GM18868 (cell line): ENCODE measurements around the gene SPART.

ENCODE experiments used
- ATAC-seq: cut with Tn5 transposase; IDR thresholded peaks from one replicate; pipeline ENCODE4 v1.9.1; 2021; ENCODE audit warnings: mild to moderate bottlenecking, moderate library complexity; ENCODE audit not compliant: unreplicated experiment

Gene SPART, protein sequence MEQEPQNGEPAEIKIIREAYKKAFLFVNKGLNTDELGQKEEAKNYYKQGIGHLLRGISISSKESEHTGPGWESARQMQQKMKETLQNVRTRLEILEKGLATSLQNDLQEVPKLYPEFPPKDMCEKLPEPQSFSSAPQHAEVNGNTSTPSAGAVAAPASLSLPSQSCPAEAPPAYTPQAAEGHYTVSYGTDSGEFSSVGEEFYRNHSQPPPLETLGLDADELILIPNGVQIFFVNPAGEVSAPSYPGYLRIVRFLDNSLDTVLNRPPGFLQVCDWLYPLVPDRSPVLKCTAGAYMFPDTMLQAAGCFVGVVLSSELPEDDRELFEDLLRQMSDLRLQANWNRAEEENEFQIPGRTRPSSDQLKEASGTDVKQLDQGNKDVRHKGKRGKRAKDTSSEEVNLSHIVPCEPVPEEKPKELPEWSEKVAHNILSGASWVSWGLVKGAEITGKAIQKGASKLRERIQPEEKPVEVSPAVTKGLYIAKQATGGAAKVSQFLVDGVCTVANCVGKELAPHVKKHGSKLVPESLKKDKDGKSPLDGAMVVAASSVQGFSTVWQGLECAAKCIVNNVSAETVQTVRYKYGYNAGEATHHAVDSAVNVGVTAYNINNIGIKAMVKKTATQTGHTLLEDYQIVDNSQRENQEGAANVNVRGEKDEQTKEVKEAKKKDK

DNA sequence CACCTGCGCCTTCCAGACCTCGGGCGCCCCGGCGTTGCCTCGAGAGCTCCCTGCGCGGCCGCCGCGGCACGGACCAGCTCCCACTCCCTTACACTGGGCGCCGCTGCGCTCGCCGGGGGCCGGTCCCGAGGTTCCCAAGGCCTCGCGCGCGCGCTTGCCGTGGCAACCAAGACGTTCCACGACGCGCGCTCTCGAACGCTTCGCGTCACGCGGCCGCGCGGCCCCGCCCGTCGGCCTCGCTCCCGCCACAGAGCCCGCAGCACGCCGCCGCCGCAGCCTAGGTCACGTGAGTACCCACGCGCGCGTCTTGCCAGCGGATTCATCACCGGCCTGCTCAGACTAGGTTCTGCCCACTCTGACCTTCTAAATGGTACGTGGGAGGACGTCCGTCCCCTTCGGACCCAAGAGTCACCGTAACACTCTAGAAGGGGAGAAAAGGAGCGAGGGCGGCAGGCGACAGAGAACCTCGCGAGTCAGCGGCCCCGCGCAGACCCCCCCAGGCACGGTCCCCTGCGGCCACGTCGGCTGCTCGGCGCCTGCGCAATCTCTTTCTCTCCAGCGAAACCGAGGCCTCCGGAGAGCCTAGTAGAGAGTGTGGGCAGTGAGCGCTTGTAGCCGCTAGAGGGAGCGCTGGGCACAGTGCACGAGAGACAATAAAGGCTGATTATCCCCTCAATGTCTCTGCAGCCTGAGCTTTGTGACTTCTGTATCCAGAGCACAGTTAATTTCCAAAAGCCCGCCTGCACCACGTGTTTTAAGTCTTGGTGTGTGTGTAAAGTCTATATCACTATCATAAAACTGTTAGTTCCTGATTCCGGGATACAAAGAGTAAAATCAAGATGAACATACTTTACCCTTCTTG lies at the start of gene SPART:
SPART (minus strand) TSS at position 173 of the 862 bp plus-strand sequence. CDS start 10,564 bp downstream, outside the sequence.
- peak; percentile 88 for ATAC-seq

DNA sequence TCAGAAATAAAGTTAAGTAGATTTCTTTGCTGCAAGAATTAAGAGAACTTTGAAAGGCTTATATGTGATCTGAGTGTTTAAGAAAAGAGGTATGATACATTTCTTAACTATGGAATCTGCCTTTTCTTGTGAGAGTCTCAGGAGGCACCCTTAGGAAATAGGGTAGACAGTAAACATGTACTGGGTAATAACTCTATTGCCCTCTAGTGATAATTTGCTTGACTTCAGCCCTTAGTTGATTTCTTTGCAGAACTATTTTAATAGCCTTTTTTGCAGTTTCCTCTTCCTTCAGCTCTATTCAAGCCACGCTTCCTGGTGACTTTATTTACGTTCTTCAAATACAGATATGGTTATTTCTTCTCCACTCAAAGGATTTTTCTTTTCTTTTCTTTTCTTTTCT lies 49.1 kb upstream of the SPART start:
- ATAC-seq: peak; percentile 67

DNA sequence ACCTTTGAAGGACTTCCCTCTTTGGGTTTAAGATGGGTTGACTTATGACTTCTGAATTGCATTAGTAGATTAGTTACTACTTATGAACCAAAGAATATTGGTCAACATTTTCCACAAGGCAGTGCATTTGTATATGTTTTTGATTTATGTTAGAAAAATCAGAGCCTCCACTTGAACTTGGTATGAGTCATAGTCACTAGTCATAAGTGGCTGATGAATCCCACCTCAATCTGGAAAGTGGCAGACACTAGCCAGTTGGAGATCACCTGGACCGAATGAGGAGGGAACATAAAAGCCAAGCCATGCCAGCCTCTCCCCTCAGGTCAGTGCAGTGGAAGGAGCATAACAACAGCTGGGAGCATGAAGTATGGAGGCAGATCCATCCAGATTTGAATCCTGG lies 39.3 kb upstream of the SPART start:
- ATAC-seq: no peak

DNA sequence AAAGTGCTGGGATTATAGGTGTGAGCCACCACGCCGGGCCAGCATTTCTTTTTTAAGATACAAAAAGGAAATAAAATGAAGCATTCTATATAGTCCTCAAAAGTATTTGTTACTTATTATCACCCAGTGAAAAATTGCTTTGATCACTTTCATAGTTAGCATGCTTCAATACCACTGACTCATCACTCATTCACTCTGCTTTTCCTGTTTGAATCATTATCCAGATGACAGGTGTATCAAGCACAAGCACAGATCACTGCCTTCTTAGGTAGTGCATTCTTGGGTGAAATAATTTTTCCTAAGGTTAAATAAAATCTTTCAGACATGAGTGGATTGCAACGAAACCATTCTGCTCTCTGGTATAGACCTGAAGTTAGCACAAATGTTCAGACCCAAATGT lies 35.8 kb upstream of the SPART start:
- no peak for ATAC-seq

DNA sequence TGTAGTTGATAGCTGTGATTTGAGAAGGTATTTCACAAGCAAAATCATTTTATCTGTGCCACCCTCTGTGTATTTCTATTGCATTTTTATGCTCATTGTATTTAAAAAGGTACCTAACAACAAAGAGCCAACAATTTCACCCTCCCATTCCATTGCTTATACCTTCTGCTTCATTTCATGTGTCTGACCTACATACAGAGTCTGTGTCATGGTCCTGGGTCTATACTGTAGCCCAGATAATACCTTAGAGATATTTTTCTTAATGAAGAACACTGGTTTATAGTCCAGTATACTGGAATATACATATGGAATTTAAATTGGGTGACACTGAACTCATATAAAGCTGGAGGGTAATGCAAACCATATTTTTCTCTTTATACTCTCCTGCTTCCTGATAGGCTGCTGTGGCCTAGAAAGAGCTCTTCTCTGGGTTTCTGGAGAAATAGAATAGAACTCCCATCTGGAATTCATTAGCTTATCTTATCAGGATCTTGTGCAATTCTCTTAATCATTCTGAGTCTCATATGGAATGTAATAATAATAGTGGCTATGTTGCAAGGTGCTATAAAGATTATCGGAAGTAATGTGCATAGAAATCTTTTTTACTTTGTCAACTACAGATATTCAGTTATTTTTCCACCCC lies 31.8 kb upstream of the SPART start:
- no peak for ATAC-seq

DNA sequence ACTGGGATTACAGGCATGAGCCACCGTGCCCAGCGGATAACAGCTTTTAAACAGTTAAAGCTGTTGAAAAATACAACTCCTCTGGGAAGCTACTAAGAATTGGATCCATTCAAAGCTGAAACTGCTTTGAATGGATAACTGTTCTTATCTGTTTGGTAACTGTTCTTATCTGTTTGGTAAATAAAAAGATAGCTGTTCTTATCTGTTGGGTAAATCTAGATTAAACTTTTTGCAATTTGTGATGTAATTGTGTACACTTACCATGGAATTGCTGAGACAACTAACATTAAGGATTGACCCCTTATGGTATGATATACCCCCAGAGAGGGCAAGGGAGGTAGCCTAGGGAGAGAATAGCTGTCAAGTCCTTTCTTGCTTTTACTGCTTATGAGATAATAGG lies 27.9 kb upstream of the SPART start:
- no peak for ATAC-seq

DNA sequence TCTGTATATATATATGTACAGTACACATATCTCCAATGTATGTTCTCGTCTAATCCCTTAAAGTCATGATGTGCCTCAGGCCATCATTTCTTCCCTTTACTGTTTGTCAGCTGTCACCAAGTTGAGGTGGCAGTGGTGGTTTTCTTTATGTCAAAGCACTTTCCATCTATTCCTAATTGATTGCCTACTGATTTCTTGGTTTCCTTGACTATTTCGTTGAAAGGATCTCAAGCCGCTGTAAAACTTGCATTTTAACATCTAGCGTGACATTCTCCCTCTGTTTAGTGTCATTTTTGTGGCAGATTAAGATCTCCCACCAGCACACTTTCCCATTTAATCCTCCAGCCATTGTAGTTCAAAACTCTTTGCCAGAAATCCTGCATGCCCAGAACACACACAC lies 25.0 kb upstream of the SPART start:
- ATAC-seq: no peak

DNA sequence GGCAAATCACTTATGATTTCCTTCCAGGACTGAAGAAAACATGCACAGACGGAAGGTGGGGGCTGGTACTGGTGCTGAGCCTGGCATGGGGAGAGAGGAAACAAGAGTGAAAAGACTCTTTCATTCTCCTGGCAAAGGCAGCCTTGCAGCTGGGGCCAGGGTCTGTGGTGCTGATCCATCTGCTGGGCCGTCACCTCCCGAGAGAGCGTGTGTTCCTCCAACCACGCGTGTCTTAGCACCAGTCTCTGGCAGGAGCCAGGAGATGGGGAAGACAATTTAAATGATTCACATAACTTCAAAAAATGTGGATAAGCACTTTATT lies 23.9 kb upstream of the SPART start:
- no peak for ATAC-seq

DNA sequence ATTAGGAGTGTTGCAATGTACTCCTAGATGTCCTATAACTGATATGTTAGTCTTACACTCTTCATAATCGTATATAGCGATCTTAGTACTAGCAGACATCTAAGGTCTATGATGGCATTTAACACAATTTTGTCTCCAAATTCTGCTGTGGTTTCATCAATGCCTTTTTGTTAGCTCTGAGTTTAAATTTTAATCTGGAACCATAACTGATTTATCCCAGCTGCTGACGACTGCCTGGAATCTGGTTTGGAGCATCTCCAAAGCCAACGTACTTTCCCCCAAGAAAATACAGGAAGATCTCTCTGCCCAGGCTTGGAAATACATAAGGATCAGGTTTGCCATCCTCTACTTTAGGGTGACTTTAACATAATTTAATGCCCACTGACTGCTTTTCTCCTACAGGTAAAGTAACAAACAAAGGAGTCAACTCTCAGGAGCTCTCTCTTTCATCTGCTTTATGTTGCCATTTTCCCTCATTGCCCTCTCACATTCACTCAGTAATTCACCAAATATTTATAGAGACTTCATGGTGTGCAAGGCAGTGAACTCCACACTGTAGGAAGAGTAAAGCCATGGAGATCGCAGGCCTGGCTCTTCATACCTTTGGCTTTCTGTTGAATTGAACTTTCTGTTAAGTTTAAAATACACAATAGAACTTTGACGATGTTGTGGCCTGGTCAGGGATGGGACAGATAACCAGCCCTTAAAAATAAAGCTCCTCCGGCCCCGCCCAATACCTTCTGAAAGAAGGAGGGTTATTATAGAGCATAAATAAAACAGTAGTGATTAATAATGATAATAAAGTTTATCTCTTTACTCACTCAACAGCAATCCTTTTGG lies 23.3 kb upstream of the SPART start:
- ATAC-seq: no peak

DNA sequence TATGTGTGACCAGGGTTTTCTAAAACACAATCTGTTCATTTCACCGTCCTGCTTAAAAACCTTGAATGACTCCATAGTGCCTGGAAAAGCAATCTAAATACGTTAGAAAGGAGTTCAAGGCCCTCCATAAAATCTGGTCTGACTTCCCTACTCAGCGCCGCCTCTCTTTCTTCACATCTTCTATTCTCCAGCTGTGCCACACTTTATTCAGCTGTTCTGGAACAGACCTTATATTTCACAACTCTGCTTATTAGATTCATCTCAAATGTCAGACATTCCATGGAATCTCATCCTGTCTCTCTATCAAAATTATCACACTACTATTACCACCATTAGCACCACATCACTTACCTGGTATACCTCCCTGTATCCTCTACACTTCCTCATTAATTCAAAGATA lies 19.8 kb upstream of the SPART start:
- no peak for ATAC-seq

DNA sequence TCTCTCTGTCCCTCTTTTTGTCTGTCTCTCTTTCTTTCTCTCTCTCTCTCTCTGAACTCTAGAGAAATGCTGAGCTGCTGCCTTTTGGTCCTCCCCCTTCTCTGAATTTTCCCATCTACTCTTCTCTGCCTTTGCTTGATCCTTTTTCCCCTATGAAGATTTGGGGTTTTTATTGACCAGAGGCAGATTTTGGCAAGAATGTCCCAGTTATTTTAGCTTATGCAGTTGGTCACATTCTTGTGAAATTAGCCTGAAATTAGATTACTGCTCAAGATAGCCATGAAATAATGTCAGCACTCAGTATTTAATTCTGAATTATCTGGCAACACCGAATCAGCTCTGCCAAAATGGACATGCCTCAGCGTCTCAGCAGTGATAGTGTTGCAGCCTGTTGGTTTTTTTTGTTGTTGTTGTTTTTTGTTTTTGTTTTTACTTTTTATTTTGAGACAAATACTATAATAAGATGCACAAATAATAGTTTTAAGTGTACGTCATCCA lies 17.2 kb upstream of the SPART start:
- ATAC-seq: no peak

DNA sequence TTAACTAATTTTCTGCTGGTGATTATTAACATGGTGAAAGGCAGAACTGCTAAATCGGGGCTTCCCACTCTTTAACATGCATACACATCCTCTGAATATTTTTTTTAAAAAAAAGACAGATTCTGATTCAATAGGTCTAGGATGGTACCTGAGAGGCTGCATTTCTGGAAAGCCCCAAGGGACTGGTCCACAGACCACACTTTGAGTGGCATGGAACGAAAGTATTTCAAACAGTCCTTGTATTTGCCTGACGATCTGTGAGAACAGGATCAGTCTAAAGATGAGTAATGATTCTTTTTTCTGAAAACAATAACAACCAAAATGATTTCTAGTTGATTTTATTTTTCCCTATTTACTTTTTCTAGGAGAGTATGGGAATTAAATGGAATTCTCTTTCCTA lies 16.7 kb upstream of the SPART start:
- peak; percentile 78 for ATAC-seq

DNA sequence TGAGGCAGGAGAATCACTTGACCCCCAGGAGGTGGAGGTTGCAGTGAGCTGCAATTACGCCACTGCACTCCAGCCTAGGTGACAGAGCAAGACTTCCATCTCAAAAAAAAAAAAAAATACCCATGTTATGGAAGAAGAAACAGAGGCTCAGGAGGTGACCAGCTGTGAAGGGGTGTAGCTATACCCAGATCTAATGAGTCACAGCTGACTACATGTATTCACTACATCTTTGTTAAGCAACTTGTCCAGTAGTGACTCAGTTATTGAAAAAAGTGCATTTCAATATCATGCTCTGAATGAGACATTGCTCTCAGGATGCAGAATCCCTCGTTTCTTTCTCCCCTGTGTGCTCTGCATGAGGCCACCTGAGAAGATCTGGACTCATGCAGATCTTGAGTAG lies 16.1 kb upstream of the SPART start:
- peak; percentile 49 for ATAC-seq

DNA sequence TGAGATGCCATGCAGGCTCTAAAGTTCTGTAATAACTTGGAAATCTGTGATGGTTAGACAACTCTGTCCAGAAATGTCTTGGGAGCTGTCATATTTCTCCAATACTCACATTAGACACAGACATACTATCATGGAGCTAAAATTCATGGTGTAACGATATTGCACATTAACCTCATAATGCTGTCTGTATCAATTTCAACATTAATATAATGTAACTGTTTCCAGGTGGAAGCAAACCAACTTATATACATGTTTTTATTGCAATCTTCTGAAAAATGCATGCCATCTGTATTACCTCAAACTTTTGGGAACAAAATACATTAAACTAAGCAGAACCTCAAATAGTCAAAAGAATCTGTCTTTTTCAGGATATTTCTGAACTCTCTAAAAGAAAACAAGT lies 14.7 kb upstream of the SPART start:
- ATAC-seq: no peak

DNA sequence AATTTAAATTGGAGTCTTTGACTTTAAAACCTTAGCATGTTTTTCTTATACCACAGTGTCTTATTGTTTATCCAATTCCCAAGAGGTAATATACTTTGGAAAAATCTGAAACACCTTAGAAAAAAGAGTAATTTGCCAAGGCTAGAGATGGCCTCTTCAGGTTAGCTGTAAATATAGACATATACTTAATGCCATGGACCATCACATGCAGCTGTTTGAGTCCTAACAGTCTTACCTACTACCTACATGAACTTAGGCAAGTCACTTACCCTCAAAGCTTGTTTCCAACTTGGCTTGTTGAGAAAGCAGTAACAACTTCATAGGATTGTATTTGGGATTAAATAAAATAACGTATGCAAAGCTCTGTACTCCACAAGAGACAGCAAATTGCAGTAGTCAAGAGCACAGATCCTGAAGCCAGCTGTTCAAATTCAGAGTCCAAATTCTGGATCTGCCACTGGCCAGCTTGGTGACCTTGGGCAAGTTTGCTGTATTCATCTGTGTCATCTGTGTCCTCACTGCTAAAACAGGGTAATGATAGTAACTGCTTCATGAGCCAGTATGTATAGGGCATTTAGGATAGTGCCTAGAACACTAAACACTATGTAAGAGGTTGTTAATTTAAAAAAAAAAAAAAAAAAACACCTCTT lies 13.2 kb upstream of the SPART start:
- no peak for ATAC-seq

DNA sequence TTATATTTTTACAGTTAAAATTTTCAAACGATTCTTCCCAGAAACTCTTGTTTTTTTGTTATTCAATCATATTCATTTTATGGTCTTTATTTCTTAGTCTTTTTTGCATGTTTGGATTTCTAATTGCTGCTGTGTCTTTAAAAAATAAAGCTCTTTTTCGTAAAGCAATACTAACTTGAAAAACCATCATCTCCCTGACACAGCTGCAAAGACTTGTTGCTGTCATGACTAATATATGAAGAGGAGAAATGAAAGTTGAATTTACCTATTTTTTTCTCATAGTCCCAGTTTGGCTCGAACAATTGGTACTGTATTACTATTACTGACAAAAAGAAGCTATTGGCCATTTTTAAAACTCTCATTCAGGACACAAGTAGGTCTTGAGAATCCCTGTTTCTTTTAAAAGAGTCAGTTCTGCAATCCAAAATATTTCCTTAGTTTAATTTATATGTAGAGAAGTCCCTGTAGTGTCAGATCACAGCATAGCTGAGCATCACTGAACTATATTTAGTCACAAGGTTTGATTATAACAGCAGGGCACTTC lies 12.1 kb upstream of the SPART start:
- no peak for ATAC-seq

DNA sequence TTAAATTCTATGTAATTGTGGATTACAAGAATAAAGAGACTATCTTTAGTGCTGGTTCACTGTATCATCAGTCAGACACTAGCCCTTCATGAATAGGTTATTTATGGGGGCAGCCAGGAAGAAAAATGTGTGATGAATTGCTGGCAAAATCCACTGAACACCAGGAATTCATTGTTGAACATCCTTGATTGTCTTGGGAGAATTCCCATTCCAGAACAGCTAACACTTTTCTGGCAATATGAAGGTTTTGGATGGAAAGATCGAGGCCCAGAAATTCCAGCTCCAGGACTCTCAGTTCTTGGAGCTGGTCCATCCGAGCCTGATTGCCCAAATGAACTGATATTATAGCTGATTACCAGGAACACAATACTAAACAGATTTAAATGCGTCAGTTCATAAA lies 11.5 kb upstream of the SPART start:
- no peak for ATAC-seq

DNA sequence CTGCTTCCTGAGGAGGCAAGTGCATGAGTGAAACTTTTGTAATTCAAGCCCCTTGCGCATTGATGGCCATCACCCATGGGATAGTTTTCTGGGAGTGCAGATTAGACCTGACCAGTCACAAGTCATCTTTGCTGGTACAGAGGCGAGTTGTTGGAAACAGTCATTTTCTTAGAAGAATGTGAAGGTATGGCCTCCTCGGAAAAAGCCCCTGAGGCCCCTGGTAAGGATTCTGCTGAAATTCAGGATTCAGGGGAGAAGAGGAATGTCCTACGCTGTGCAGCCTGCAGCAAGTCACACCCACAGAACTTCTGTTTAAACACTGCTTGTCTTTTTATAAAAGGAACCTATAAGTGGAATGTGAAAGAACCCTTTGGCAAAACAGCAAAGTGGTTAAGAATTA lies 11.0 kb upstream of the SPART start:
- ATAC-seq: no peak

DNA sequence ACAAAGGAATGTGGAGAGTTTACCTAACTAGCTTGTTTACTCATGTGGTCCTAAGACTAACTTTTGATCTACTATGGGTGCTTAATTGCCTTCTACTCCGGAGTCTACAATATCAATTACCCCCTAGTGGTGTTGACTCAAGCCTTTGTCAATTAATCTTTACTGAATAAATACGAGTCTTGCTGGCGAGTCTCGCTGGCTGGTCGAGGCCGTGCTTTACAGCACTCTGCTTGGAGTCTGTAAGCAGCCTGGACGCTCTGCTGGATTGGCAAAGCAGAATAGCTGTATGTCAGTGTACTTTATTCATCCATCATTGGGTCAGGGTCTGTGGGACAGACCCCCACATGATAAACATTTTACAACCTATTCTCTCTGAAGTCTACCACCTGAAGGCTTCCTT lies 9.9 kb upstream of the SPART start:
- ATAC-seq: no peak
